ENCODE data around the gene TPBG.
A peak's percentile ranks its signal among the peaks of the same experiment; 100 is the strongest.

Gene TPBG, protein sequence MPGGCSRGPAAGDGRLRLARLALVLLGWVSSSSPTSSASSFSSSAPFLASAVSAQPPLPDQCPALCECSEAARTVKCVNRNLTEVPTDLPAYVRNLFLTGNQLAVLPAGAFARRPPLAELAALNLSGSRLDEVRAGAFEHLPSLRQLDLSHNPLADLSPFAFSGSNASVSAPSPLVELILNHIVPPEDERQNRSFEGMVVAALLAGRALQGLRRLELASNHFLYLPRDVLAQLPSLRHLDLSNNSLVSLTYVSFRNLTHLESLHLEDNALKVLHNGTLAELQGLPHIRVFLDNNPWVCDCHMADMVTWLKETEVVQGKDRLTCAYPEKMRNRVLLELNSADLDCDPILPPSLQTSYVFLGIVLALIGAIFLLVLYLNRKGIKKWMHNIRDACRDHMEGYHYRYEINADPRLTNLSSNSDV

DNA sequence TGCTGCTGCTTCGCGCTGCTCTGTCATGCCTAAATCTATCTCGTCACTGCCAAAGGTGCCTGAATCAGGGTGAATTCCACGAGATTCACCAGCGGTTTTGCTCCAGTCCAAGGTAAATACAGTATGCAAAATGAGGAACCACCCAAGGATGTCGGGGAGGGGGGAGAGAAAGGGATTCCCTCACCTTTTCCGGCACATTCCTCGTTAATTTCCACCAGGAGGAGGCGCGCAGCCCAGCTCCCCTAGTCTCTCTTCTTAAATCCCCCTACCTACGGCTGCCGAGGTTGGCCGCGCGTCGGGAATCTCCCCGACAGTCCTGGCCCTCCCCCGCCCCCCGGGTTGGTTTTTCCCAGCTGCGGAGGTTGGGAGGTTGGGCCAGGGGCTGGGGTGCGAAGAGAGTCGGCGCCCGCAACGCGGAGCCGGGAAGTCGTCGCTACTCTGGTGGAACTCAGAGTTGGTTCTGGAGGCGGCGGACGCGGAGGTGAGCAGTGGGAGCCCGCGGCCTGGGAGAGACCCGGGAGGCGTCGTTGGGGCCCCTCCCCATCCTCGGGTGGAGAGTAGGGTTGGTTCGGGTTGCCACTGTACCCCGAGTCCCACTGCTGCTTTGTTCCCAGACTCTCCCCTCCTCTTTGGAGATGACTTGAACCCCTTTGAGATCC is at the start of gene TPBG:
TPBG (plus strand) TSS at position 390 of the 659 bp plus-strand sequence. CDS start 1,145 bp downstream, outside the sequence.
- peak; percentile 81 for DNase-seq

- DNase-seq: no peak
These were observed 41.2 kb upstream of the TPBG start for GRCh38 chr6:82322386-82322785.

DNA sequence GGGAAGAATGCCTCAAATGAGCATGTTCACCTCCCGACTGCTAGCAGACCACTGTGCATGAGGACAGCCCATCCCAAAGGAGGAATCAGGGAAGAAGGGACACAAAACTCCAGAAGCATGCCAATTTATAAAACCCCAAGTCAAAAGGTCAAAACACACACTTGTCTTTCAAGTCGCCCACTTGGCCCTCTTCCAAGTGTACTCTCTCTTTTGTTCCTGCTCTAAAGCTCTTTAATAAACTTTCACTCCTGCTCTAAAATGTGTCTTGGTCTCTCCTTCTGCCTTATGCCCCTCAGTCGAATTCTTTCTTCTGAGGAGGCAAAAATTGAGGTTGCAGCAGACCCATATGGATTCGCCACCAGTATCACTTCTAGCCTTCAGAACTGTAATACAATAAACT is 33.9 kb upstream of the TPBG start:
- no peak for DNase-seq

GRCh38 chr6:82330171-82330804 is 33.3 kb upstream of the TPBG start:
- DNase-seq: no peak

DNA sequence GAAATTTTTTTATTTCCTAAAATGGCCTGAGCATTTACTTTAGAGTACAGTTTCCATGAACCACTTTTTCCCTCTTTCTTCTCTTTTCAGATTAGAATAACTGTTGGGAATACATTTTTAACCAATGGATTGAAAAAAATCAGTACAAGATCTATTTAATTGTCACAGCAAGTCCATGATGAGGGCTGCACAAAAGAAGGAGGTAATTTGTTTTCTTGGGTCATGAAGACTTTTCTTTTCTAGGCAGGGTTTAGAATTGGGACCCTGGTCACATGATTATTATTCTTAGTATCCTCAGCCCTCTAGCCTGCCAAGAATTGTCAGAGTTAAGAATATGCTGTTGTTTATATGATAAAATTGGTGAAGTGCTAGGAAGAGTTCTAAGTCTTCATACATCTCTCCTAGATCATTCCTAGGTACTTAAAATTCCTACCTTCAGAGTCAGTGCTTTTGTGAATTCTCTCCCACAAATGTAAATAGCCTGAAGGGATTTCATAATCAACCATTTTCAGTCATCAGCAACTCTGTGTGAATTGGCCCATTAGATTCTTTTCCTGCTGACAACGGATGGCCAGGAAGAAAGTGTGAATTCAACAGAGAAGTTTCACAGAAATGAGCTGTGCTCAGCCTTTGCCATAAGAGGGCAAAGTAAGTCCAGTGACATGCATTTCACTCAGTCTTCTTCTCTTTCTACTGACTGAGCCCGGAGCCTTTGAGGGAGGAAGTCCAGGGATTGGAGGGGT is 32.4 kb upstream of the TPBG start:
- peak; percentile 51 for DNase-seq

DNA sequence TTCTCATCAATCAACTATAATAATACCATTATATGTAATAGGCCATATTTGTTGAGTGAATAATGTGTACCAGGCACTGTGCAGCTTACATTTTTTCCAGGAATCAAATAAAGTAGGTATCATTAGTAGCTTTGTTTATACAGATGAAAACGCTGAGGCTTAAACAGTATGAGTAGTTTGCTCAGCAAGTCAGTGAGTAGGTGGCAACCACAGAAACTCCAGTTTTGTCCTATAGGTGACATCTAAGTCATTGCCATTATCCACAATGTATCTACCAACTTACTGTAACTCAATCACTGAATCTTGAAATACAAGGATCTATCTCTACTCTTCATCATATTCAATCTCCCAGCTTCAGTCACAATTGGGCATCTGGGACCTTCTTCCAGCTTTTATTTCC is 29.8 kb upstream of the TPBG start:
- no peak for DNase-seq

GRCh38 chr6:82337688-82338257 is 25.8 kb upstream of the TPBG start:
- DNase-seq: no peak

GRCh38 chr6:82348130-82348529 is 15.5 kb upstream of the TPBG start:
- no peak for DNase-seq

GRCh38 chr6:82353848-82354247 is 9.8 kb upstream of the TPBG start:
- no peak for DNase-seq

- no peak for DNase-seq
These were observed 3.1 kb upstream of the TPBG start for GRCh38 chr6:82360552-82360951.

GRCh38 chr6:82361631-82362030 is 2.0 kb upstream of the TPBG start:
- DNase-seq: no peak

- no peak for DNase-seq
These were observed 1.5 kb upstream of the TPBG start for GRCh38 chr6:82362144-82362543.

DNA sequence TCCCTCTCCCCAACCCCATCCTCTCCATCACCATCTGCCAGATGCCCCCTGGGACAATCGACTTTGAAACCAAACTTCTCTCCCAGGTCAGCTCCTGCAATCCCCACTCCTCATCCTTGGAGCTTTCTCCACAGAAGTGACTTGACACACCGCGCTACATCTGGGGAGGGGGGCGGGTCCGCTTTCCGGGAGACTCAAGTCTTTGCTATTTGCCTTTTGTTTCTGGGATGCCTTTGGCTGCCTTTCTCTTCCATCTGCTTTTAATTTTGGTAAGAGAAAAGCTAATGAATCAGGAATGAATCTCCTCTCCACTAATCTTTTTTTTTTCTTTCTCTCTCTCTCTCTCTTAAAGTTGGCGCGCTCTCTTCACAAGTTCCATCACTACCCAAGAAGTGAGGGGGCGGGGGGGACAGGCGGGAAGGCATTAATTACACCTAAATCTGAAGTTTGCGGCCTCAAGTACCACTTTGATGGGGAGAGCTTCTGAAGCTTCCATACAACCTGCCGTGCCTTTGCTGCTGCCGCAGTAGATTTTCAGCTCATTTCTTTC is 664 bp upstream of the TPBG start:
- DNase-seq: peak; percentile 22

DNA sequence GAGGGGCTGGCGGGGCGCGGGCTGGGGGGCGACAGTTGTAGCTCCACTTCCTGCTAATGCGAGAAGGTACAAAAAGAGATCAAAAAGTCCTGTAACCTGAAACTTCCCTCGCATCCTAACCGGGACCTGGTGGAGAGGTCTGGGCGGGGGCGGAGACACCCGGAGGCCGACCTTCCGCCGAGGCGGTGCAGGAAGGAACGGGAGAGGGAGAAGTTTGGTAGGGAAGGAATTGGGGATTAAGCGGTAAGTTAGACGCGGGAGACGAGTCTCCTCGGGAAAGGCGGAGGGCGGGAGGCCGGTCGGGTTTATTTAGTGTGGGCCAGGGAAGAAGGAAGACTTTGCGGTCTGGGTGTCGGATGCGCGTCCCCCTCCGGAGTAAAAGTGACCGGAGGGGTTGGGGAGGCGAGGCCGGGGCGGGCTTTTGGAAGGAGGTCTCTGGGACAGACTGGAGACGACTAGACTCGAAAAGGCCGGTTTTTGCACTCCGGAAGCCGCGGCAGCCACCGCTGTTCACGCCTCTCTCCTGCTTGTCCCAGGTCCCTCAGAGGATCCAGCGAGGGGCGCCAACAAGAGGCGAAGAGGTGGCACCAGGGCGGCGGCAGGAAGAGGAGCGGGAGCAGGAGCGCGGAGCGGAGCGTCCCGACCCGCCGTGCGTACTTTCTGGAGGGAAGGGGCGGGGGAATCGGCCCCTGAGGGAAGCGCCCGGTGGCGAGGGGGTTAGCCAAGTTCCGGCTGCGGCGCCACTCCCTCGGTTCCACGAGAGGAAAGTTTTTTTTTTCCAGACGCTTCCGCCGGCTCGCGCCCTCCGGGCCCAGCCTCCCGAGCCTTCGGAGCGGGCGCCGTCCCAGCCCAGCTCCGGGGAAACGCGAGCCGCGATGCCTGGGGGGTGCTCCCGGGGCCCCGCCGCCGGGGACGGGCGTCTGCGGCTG is 734 bp downstream of the TPBG start:
- peak; percentile 79 for DNase-seq

DNA sequence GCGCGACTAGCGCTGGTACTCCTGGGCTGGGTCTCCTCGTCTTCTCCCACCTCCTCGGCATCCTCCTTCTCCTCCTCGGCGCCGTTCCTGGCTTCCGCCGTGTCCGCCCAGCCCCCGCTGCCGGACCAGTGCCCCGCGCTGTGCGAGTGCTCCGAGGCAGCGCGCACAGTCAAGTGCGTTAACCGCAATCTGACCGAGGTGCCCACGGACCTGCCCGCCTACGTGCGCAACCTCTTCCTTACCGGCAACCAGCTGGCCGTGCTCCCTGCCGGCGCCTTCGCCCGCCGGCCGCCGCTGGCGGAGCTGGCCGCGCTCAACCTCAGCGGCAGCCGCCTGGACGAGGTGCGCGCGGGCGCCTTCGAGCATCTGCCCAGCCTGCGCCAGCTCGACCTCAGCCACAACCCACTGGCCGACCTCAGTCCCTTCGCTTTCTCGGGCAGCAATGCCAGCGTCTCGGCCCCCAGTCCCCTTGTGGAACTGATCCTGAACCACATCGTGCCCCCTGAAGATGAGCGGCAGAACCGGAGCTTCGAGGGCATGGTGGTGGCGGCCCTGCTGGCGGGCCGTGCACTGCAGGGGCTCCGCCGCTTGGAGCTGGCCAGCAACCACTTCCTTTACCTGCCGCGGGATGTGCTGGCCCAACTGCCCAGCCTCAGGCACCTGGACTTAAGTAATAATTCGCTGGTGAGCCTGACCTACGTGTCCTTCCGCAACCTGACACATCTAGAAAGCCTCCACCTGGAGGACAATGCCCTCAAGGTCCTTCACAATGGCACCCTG is 1.6 kb downstream of the TPBG start:
- DNase-seq: peak; percentile 76

GRCh38 chr6:82367704-82368103 is 4.1 kb downstream of the TPBG start:
- no peak for DNase-seq

- peak; percentile 83 for DNase-seq
These were observed 7.2 kb downstream of the TPBG start for GRCh38 chr6:82370788-82371187.

DNA sequence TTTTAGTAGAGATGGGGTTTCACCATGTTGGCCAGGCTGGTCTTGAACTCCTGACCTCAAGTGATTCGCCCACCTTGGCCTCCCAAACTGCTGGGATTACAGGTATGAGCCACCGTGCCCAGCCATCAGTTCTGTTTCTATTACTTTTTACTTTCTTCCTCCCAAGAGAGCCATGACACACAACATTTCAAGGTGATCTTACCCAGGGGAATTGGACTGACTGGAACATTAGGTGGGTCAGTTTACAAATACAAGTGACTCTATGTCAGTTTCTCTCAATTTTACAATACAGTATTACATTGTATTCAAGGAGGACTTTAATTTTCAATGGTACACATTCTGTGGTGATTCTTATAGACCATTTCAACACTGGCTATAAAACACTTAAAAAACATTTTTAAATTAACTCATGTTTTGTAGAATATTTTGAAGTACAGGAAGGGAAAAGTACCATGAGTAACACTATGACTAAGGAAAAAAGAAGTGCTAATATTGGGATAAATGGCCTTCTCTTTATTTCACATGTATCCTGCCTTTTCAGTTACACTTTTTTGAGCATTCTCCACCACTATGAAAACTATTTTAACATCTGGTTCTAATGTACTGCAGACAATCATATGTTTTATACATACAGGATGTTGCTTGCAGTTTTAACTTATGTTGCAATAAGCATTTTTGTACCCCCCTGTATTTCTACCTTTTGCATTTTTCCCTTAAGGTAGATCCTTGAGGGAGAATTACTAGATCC is 8.4 kb downstream of the TPBG start:
- no peak for DNase-seq

GRCh38 chr6:82372656-82373055 is 9.0 kb downstream of the TPBG start:
- DNase-seq: no peak

DNA sequence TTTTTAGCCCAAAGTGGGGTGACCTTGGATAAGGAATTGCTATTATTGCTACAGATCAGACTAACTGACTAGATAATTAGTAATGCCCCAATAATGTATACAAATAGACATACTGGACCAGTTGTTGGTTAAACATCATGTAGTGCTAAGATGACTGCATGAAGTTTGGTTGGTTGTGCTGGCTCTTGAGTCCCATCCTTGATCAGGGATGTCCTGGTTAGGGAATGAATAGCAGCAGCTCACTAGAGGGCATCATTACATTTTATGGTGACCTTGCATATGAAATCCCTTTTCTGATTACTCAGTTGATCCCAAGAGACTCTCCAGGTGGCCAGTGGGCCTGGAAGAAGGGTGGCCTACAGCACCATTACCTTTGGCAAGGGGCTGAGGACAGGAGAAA is 10.9 kb downstream of the TPBG start:
- DNase-seq: no peak

Data from NCI-H146 (cell line).